Stromal cell of bone marrow (primary cell): ENCODE data around the gene EFNB2.

Experiments used
- DNase-seq: peaks from one replicate; pipeline ENCODE4 v3.0.0-alpha.2; 2012; ENCODE audit warnings: low read depth

Gene EFNB2

DNA sequence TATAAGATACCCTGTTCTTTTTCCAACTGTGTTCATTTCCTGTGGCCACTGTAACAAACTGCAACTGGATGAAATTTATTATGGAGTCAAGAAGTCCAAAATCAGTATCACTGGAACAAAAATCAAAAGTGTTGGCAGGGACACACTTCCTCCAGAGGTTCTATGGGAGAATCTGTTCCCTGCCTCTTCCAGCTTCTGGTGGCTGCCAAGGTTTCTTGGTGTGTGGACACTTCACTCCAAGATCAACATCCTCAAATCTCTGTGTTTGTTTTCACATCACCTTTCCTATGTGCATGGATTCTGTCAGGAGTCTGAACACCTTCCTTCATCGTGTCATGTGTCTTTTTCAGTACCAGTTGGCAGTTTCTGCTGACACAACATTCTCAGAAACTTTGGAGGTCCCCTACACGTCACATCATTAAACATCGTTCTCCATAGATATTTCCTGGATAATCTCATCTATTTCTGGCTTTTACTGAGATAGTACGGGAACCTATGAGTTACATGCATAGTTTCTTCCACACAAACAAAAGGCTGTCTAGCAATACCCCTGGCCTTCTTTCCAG, 15.2 kb upstream of the EFNB2 start:
- no peak for DNase-seq

DNA sequence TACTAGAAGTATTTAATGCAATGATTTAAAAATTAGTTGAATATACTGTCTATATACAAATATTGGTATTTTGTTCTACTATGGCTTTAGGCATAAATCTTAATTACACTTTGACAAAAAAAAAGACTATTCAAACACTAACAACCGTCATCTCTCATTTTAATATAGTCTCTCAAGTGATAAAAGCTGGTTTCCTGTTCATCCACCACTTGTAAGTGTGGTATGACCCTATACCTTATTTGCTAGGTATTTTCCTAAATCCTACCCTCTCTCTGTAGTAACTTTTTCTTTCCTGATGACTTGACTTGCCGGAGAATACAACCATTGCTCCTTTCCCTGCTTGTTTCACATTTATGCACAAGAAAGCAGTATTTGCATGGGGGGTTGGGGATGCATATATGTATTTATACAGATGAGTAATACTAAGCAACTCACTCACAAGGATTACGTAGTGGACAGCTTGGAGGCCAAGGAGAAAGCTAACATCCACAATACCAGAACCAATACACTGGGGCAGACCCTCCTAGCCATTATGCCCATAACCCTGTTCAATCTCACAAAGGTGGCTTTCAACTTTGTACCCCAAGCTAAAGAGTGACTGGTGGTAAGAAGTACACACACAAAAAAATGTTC, 12.7 kb upstream of the EFNB2 start:
- DNase-seq, result no peak

DNA sequence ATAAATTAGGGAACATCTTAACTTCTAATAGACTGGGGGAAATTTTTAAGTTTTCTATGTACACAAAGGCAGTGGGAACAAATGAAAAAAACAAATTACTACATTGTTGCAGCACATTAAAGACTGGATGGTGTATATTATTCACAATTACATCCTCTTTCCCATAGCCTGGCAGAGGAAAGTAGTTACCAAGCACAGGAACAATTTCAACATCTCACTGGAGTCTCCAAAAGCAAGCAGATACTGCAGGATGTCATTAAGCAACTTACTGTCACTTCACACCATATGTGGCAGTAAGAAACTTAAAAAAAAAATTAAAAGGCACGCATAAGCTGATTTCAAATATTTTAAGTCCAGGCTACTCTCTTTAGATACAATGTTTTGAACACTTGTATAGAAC, 6.4 kb upstream of the EFNB2 start:
- no peak for DNase-seq

DNA sequence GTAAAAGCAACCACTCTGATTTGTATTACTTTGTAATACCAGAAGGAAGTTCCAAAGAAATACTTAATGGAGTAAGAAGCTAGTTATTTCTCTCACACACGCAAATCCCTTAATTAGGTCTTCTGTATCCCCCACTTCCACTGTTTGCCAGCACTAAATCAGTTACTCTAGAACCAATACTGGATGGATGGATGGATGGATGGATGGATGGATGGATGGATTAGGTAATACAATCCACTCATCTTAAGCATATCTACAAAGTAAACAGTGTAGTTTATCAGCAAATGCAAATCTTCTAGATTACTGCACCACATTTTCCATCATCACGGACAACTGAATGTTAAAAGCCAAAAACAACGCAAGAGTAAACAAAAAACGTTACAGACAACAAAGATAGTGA, 5.2 kb upstream of the EFNB2 start:
- no peak for DNase-seq

DNA sequence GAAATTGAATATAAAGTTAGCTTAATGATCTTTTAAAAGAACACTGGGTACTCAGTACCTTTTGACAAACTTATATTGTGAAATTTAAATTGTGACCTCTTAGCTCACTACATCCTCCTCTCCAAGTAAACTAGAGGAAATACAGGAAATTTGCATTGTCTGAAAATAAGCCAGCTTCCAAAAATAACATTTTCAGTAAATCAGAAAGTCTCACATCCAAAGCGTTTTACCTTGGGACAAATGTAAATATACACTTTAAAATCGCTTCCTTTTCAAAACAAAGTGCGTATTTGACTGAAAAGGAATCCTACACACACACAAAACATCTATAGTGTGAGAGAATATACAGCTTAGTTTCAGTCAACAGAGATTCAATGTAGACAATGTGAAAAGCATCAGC, 2.1 kb upstream of the EFNB2 start:
- DNase-seq, result no peak

DNA sequence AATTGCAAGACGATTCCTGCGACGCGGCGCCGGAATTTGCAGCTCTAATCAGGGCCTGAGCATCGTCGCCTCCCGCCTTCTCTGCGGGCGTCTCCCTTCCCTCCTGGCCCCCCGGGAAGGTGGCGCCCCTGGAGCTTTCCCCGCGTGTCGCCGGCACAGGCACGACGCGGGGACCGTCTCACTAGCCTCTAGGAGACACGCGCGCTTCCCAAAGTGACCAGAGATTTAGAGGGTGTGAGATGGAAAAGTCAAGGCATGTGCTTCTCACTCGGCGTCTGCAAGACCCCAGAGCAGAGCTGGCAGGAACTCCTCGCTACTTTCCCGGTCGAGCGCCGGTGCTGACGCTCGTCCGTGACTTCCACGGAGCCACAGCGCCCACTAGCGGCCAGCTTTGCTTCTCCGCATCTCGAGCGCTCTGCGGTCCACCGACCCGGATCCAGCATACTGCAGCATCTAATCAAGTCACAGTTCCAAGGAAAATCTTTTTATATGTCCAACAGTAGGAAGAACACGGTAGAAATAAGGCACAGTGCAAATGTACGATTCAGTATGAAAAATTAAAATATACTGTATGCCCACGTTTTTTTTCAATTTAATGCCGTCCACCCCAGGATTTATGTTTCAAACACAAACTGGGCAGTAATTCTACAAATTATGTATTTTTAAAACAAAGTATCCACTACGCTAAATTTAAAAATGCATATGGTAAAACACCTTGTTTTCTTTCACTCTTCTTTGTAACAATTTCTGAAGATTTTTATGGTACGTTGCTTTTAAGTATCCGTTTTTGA, 977 bp upstream of the EFNB2 start:
- DNase-seq, result peak; percentile 61

DNA sequence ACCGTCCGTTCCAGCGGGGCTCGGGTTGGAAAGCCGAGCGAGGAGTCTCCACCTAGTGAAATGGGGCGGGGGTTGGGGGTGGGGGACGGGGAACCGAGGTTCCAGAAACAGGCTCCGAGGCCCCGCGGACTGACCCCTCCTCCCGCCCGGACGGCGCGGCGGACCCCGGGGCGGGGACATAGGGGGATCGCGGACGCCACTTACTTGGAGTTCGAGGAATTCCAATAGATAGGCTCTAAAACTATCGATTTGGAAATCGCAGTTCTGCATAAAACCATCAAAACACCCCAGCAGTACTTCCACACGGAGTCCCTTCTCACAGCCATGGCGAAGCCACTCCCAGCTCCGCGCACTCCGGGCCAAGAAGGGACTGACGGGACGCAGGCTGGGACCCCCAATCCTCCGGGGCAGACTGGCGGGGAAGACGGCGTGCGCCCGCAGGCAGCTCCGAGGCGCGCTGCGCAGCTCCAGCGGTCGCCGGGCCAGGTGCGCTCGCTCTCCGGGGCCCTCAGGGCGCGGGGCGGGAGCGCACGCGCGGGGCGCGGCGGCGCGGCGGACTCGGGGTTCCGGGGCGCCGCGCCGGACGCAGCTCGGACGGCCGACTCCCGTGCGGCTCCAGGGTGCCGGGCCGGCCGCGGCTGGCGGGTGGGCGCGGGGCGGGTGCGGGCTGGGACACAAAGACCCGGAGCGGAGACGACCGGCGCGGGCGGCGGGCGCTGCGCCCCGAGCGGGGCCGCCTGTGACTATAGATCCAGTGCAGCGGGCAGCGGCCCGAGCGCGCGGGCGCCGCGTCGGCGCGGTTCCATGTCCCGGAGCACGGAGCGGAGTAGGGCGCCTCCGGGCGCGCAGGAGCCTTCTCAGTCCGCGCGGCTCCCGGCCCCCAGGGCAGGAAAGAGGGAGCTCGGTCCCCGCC, 567 bp downstream of the EFNB2 start:
- DNase-seq, result no peak

DNA sequence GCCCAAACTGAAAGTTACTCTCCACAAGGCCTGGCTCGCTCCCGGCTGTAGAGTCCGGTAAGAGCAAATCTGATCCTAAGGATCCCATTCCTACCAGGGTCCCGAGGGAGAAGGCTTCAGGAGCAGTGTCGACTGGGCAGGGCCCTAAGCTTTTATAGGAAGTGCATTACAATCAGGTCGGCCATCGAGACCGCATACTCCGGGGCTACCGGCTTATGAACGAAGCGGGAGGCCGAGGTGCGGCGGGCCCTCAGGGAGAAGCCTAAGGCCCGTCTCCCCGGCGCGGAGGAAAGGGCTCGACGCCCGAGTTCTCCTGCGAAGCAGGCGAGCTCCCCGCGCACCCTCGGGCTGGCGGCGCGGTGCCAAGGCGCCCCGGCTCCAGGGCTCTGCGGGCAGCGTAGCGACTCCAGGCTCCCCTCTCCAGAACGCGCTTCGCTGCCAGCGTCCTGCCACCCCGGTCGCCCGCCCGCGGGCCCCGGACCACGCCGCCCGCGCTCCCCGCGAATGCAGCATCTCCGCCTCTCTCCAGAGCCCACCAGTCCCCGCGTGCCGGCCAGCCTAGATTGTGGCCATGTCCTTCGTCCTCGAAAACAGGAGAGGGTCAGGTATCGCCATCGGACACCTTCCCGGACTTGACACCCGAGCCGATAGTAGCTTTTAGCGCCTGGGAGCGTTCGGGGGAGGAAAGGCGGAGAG, 1.4 kb downstream of the EFNB2 start:
- DNase-seq, result no peak

DNA sequence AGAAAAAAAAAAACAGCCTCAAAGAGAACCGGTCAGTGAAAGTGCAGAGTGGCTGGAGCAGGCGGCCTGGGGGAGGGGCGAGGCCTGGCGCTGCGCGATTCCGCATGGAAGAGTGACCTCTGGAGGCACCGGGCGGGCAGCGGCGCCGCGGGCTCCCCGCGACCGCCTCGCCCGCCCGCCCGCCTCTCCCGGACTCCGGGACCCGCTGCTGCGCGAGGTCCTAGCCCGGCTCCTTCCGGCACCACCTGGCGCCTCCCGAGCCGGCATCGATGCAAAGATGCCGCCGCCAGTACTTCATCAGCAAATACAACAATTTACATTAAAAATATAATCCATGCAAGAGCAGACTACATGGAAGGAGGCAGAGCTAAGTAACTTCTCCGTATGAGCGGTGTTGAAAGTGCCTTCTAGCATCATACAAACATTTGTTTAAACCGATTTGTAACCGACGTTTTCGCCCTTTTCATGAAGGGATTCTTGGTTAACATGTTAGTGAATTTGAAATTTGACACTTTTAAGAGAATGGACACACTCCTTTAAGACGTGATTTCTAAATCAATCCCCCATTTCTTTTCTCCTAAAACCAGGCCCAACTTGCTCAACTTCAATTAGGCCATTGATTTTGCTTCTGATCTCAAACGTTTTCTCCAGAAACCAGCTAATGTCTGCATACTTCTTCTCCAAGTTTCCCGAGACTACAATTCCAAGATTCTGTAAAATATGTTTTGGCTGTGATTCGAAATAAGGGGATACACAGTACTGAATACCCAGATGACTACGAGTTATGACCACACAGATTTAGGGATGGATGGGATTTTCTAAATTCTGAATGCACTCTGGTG, 2.1 kb downstream of the EFNB2 start:
- DNase-seq, result peak; percentile 59

DNA sequence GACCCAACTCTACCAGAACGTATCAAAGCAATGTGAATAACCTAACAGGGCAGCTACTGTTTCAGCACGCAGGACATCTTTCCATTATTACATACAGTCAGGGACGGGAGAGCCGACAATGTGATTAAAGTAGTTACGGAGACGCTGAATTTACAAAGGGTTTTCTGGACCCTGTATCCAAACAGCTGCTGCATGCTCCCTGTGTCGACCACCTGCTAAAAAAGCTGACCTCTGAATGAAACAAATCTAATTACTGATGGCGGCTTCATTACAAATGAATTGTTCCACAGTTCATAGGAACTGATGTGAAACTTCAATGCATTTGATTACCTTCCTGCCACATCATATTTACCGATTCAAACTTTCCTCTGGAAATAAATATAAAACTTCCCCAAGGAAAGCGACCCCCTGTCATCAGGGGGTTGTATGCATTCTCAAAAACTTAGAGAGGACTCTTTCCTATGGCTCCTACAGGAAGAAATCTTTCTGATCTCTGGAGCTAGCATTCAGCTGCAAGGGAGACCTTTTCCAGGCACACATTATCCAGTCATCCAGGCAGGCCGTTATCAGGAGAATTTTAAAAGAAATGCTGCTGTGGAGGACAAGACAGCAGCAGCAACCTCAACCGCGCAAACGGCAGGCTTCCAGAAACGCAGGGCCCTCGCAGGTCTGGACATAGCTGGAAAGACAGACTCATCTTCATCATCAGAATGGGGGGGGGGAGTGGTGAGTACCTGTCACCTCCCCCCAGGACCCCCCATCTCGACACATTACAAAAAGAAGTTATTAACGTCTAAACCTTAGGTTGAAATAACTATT, 3.1 kb downstream of the EFNB2 start:
- no peak for DNase-seq

DNA sequence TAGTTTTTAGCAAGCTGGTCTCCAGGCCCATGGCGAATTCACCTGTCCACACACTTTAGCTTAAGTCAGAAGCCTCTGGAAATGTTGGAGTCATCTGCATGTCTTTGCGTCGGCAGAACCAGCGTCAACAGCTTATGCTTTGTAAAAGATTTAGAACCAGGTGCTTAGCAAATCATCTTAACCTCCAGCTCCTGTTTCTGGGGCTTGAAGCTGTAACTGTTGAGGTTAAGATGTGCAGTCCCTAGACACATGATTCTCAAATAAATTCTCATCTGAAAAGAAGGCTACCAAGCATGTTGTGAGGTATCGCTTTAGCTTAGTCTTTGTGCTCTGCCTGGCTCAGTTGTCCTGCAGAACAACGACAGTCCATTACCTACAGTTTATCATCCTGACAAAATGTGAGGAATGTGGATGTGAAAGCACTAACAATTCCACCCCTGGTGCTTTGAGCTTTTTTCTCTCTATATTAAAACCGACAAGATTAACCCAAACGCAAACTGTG, 4.4 kb downstream of the EFNB2 start:
- no peak for DNase-seq

DNA sequence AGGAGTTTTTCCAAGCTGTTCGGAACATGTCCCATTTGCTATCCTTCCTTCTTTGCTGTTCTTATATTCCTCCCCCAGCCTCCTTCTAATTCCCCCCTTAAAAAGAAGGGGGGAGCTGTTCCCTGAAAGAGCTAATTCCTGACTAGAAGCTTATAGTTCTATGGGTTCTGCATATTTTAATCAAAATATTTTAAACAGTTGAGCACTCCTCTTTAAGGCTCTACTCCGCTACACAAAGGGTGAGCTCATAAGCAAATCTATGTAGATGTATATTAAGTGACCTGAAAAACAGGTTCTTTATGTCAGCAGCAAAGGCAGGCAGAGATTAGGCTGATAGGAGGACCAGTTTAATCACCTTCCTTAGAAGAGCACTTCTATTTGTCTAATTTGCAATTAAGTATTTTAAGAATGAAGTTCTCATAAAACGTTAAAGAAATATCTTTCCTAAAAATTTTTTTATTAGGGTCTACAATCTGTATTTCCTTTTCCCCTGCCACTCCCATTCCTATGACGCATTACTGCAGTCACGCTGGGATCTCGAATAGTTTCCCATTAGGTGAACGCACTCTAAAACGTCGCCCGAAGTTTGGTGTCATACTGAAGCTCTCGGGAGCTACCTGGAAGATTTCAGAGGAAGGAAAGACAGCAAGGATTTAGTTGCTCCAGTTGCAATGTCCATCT, 5.2 kb downstream of the EFNB2 start:
- DNase-seq, result no peak

DNA sequence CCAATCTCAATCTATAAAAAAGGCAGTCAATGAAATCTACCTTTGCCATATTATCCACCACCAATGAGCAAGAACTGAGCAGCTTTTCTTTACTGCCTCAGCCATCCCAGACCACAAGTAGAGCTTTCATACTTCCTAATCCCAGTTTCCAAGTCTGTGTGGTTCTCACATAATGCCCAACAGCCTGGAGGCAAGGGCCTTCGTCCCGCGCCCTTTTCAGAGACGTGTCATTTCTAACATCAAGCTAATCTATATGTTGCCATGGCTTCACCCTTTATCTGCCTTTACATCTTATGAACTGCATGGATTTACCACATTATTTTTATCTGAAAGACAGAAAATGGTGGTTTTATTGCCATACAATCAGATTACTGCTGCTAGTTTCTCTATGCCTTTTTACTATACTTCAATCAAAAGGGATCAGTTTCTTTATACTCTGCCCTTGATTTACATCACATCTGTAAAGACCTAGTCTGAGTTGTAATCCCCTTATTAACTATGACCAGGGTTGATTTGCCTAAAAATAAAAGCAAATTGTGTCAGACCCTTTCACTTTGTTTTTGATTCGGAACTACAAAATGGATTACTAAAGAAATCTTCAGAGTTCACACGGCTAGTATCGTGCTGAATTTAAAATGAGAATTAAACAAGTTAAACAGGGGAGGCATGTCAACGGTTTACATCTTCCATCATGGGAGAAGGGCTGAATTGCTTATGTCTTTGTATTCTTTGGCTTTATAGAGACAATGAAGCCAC, 5.9 kb downstream of the EFNB2 start:
- no peak for DNase-seq

DNA sequence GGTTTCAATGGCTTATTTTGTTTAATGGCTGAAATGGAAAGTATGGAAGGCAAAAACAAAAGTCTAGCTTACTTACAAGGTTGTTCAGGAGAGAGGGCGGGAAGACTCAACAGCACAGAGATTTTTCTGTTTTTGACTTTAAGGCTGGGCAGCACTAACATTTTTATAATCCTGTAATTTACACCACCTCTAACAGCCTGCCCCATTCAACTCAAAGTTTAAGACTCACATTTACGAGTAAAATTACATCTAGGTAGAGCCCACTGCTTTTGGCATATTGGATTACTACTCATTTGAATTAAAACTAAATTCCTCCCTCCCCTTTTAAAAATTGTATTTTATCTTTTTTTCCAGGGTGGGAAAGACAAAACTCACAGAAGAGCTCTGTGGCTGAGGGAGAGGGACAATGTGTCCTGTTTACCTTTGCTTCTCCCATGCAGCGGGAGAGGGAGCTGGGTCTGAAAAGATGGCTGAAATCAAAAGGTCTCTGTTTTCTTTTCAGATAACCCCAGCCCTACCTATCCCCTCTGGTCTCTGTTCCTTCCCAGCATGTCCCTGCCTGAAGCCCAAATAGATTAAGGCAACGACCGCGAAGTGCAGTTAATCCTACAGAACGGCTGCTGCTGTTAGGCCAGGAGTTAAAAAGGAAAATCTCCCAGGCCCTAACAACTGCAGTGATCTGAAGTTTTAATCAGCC, 6.6 kb downstream of the EFNB2 start:
- DNase-seq, result no peak

DNA sequence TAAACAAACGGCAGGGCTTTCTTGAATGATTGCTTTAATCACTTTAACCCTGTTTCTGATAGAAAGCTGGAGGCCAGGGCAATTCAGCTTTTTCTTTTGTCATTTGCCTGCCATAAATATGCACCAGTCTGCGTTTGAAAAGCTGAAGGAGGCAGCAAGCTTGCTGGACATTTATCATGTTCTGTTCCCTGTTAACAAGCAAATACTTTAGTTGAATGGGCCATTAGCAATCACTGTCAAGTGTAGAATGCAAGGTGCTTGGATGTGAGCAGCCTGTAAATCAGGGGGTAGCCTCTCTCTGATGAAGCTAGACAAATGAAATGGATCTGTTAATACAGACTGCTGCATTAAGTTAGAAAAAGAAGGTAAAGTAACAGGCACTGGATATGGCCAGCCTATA, 7.6 kb downstream of the EFNB2 start:
- no peak for DNase-seq

DNA sequence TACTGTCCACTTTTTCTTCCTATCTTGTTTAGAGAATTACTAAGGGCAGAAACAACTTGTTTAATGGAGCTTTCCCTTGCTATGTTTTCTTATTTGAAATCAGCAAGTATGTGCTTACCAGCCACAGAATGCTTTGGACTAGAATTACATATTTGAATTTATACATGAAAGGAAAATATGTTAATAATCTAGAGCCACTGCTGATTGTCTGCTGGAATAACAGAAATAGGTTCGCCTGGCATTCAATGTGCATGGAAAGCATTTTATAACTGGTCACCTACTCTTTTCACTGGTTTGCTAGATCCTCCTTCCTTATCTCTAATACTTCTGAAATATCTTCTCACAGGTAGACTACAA, 8.0 kb downstream of the EFNB2 start:
- no peak for DNase-seq

DNA sequence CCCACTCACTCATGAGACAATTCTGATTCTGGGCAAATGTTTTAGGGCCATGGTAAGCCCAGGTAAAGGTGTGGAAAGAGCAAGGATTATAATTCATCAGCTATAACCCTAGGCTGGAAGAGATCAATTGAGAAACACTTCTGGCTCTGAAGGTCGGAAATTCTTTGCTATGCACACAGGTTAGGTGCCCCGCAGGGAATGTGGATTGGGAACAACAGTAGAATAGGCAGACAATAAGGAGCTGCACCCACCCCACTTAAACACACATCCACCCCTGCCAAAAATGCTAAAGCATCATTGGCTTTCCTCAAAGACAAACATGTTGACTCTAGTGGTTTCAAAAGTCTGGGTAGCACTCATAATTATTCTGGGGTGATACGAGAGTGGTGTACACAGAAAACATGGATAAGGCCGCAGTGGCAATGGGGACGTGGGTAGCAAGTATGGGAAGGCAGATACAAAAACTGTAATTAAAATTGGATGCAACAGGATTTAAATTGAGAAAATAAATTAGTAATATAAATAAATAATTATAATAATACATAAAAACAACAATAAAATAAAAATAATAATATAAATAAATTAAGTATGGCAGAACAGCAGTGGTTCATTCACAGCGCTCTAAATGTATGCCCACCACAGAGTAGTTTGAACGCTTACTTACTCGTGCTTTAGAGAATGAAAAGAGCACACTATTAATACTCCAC, 8.6 kb downstream of the EFNB2 start:
- no peak for DNase-seq
